HG02763 (cell line): ENCODE results near the gene FOXO3B.
"Not testable (repeated sequence)": the region's sequence is repeated elsewhere in the genome, so short reads cannot be mapped to it uniquely, and the experiment has no call there.

Experiments used
- ATAC-seq: cut with Tn5 transposase; IDR thresholded peaks from one replicate; pipeline ENCODE4 v1.9.1; 2021; ENCODE audit warnings: mild to moderate bottlenecking, moderate library complexity; ENCODE audit not compliant: unreplicated experiment

The FOXO3B gene

DNA sequence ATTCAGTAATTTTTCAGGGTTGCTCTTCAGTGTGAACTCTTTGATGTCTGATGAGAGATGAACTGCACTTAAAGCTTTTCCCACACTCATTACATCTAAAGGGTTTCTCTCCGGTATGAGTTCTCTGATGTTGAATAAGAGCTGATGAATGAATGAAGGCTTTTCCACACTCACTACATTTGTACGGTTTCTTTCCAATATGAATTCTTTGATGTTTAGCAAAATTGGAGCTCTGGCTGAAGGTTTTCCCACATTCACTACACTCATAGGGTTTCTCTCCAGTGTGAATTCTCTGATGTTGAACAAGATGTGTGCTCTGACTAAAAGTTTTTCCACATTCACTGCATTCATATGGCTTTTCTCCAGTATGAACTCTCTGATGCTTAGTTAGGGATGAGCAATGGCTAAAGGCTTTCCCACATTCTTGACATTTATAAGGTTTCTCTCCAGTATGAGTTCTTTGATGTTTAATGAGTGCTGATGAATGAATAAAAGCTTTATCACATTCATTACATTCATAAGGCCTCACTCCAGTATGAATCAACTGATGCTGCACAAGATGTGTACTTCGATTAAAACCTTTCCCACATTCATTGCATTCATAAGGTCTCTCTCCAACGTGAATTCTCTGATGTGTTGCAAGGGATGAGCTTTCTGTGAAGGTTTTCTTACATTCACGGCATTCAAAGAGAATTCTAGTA, 20.0 kb downstream of the FOXO3B start:
- not testable (repeated sequence) for ATAC-seq

- not testable (repeated sequence) for ATAC-seq
Observed at GRCh38 chr17:18650094-18650493, 32.0 kb downstream of the FOXO3B start.

GRCh38 chr17:18644291-18644690, 37.8 kb downstream of the FOXO3B start, which contains the start of gene TBC1D28:
Gene TBC1D28 (minus strand): TSS chr17:18644391. CDS start chr17:18641352, 3,039 bp downstream.
- ATAC-seq = not testable (repeated sequence)

GRCh38 chr17:18643124-18643523, 39.0 kb downstream of the FOXO3B start:
- not testable (repeated sequence) for ATAC-seq

DNA sequence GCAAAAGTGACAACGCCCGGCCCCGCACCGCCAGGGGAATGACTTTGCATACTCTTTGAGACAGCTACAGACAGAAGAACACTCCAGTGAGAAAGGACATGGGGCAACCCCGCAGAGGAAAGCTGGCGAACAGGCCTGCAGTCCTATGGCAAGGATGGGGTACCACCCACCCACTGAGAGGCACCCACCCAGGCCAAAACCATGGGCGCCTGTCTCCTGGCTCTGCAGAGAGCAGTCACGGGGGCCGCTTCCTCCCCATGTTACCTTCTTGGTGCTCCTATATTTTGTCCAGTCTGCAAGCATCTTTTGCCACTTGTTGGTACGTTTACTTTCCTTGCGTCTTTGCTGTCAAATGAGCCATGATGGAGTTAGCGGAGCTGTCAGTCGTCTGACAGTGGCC, 43.8 kb downstream of the FOXO3B start:
- ATAC-seq = not testable (repeated sequence)

- not testable (repeated sequence) for ATAC-seq
Observed at GRCh38 chr17:18636237-18636636, 45.9 kb downstream of the FOXO3B start.

DNA sequence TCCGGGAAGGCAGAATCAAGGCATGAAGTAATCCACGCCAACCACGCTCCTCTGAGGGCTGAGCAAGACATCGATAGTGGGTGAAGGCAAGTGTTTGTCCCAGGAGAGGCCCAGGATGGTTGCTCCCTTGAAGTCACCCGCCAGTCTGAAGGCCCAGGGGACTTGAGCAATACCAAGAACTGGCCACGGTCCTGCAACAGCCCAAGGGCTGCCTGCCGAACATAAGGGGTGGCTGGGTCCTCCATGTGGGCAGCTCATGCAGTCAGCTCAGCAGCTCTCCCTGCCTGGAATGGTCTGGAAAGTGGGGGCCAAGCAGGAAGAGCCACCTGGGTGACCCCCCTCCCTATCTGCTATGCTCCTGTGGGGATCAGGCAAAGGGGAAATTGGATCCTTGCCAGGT, 46.3 kb downstream of the FOXO3B start:
- ATAC-seq = not testable (repeated sequence)

- not testable (repeated sequence) for ATAC-seq
Observed at GRCh38 chr17:18634550-18635263, 47.4 kb downstream of the FOXO3B start.
